Loucy (cell line): ENCODE results near the gene CDCA8.

Experiments
- H2AFZ ChIP-seq: fragments of 200-600 bp; sonication (generic); 2 replicates; pipeline ENCODE4 v1.6.0; 2016; ENCODE audit warnings: antibody characterized with exemption, mild to moderate bottlenecking, low read length, moderate library complexity
- H3F3A ChIP-seq: fragments of 200-600 bp; 2 replicates; pipeline ENCODE4 v1.6.0; 2016; ENCODE audit warnings: antibody characterized with exemption, low read depth, mild to moderate bottlenecking
- H3K27me3 ChIP-seq: fragments of 200-600 bp; sonication (generic); 2 replicates; pipeline ENCODE4 v1.6.1; 2014; ENCODE audit warnings: low read length, mild to moderate bottlenecking; ENCODE audit not compliant: insufficient read depth, poor library complexity, severe bottlenecking
- H3K36me3 ChIP-seq: fragments of 200-600 bp; sonication (generic); 2 replicates; pipeline ENCODE4 v1.6.1; 2016; ENCODE audit warnings: low read length; ENCODE audit not compliant: insufficient read depth
- H3K4me1 ChIP-seq: fragments of 200-600 bp; sonication (generic); 2 replicates; pipeline ENCODE4 v1.5.1; 2014; ENCODE audit warnings: low read length, mild to moderate bottlenecking; ENCODE audit not compliant: insufficient read depth, poor library complexity, severe bottlenecking
- H3K4me2 ChIP-seq: fragments of 200-600 bp; sonication (generic); 2 replicates; pipeline ENCODE4 v1.6.0; 2014; ENCODE audit warnings: antibody characterized with exemption, low read length, low read depth, mild to moderate bottlenecking; ENCODE audit not compliant: poor library complexity, severe bottlenecking
- H3K4me3 ChIP-seq: fragments of 200-600 bp; sonication (generic); 2 replicates; pipeline ENCODE4 v1.5.1; 2014; ENCODE audit warnings: low read length, mild to moderate bottlenecking, mixed read lengths; ENCODE audit not compliant: poor library complexity, severe bottlenecking
- H3K79me2 ChIP-seq: fragments of 200-600 bp; sonication (generic); 2 replicates; pipeline ENCODE4 v1.6.1; 2014; ENCODE audit warnings: low read length; ENCODE audit not compliant: insufficient read depth
- H3K9ac ChIP-seq: fragments of 200-600 bp; sonication (generic); 2 replicates; pipeline ENCODE4 v1.6.0; 2014; ENCODE audit warnings: mild to moderate bottlenecking, low read depth, low read length, moderate library complexity; ENCODE audit not compliant: poor library complexity, severe bottlenecking
- H3K9me2 ChIP-seq: fragments of 200-600 bp; sonication (generic); replicated peaks from 2 replicates; pipeline ENCODE4 v1.6.1; 2016; ENCODE audit warnings: low read depth, low read length, mixed read lengths
- H3K9me3 ChIP-seq: fragments of 200-600 bp; sonication (generic); 2 replicates; pipeline ENCODE4 v1.6.1; 2014; ENCODE audit warnings: mild to moderate bottlenecking, antibody characterized with exemption, low read length, low read depth; ENCODE audit not compliant: insufficient read depth
- H4K20me1 ChIP-seq: fragments of 200-600 bp; sonication (generic); 2 replicates; pipeline ENCODE4 v1.6.0; 2014; ENCODE audit warnings: antibody characterized with exemption, low read length, mild to moderate bottlenecking; ENCODE audit not compliant: insufficient read depth, poor library complexity, severe bottlenecking
- CTCF ChIP-seq: fragments of 200-600 bp; sonication (generic); conservative IDR thresholded peaks from 2 replicates; pipeline ENCODE4 v1.5.1; 2014; ENCODE audit warnings: mild to moderate bottlenecking, antibody characterized with exemption, low read length
- EZH2phosphoT487 ChIP-seq: fragments of 200-600 bp; IDR thresholded peaks from 2 replicates; pipeline ENCODE4 v1.6.1; 2018; ENCODE audit warnings: antibody characterized with exemption, mild to moderate bottlenecking, moderate library complexity, borderline replicate concordance

CDCA8 gene

GRCh38 chr1:37755951-37756560 lies 63.7 kb downstream of the CDCA8 start:
- Histone ChIP-seq H3K4me2 (no peak overlapping the region), H3K79me2 (no peaks in the 10 kb centered on the region), H3K4me1 (no peaks in the 10 kb centered on the region), H3K27me3 (no peaks in the 10 kb centered on the region), H3K9me3 (no peaks in the 10 kb centered on the region), H4K20me1 (no peaks in the 10 kb centered on the region), H3F3A (no peaks in the 10 kb centered on the region), H3K4me3 (no peak overlapping the region), H3K36me3 (no peaks in the 10 kb centered on the region), H3K9me2 (no peaks in the 10 kb centered on the region), H3K9ac (no peak overlapping the region), H2AFZ (no peak overlapping the region)
- TF ChIP-seq EZH2phosphoT487, result no peak
- TF ChIP-seq CTCF, result no peak
